Naive thymus-derived CD4-positive, alpha-beta T cell (primary cell): ENCODE results near the gene DMWD. TPM values are rescaled to one million over a fixed set of nuclear protein-coding genes. Genes with fewer than 3 reads are reported as not detected.
A peak's percentile ranks its signal among the peaks of the same experiment; 100 is the strongest.

ENCODE experiments used
- ATAC-seq: fragments of 150-1000 bp; cut with Tn5 transposase; 2 replicates; pipeline ENCODE4 v1.10.0; 2021; ENCODE audit warnings: mild to moderate bottlenecking, moderate library complexity
- CTCF ChIA-PET: fragments of 350-600 bp; sonication (Branson Sonifier 250); formaldehyde crosslinking; loops from one replicate; lab custom pipeline; 2021; ENCODE audit warnings: antibody characterized with exemption; lab: Charles Lee
- POLR2A ChIA-PET: fragments of 350-600 bp; sonication (Branson Sonifier 250); formaldehyde crosslinking; loops from one replicate; lab custom pipeline; 2021; ENCODE audit warnings: antibody characterized with exemption, inconsistent platforms; lab: Charles Lee
- DNase-seq, 9 donors: peaks; one replicate each; pipeline versions ENCODE4 v3.0.0 to v3.0.0-alpha.2; 2020 to 2022; ENCODE audit warnings: mixed read lengths in 1 of 9
- H3K27ac ChIP-seq: one replicate; pipeline ENCODE4 v1.7.0; 2013; ENCODE audit warnings: mild to moderate bottlenecking, low read depth, low read length, moderate library complexity
- H3K27me3 ChIP-seq, 2 donors: one replicate each; pipeline ENCODE4 v1.7.0; 2013; ENCODE audit warnings: low read length in 2 of 2, mild to moderate bottlenecking in 2 of 2, moderate library complexity in 2 of 2; ENCODE audit not compliant: control insufficient read depth in 2 of 2, insufficient read depth in 2 of 2
- H3K36me3 ChIP-seq, 3 experiments: 1 replicate in 2 of 3; 2 replicates in 1 of 3; pipeline ENCODE4 v1.7.0; 2013; ENCODE audit warnings: low read length in 3 of 3, mild to moderate bottlenecking in 3 of 3, moderate library complexity in 1 of 3; ENCODE audit not compliant: insufficient read depth in 3 of 3, control insufficient read depth in 2 of 3
- H3K4me1 ChIP-seq, 2 donors: one replicate each; pipeline ENCODE4 v1.7.0; 2013; ENCODE audit warnings: low read length in 2 of 2, mild to moderate bottlenecking in 2 of 2, moderate library complexity in 1 of 2; ENCODE audit not compliant: control insufficient read depth in 2 of 2, insufficient read depth in 2 of 2
- H3K4me3 ChIP-seq: 2 replicates; pipeline ENCODE4 v1.7.0; 2013; ENCODE audit warnings: mild to moderate bottlenecking, low read length
- H3K9me3 ChIP-seq, 3 experiments: 1 replicate in 2 of 3; 2 replicates in 1 of 3; pipeline ENCODE4 v1.7.0; 2013; ENCODE audit warnings: low read length in 3 of 3; ENCODE audit not compliant: control insufficient read depth in 2 of 3
- H3K27ac Mint-ChIP-seq, 9 donors: one replicate each; pipeline ENCODE4 v1.8.0; 2020 to 2022; ENCODE audit warnings: mixed read lengths in 9 of 9, mild to moderate bottlenecking in 8 of 9, moderate library complexity in 5 of 9, inconsistent platforms in 2 of 9
- H3K27me3 Mint-ChIP-seq, 5 donors: one replicate each; pipeline ENCODE4 v1.8.0; 2021 to 2022; ENCODE audit warnings: mixed read lengths in 5 of 5, mild to moderate bottlenecking in 1 of 5
- H3K36me3 Mint-ChIP-seq, 5 donors: one replicate each; pipeline ENCODE4 v1.8.0; 2020 to 2022; ENCODE audit warnings: mixed read lengths in 5 of 5, mild to moderate bottlenecking in 3 of 5, inconsistent platforms in 1 of 5
- H3K4me1 Mint-ChIP-seq, 7 donors: one replicate each; pipeline ENCODE4 v1.8.0; 2020 to 2022; ENCODE audit warnings: mixed read lengths in 7 of 7, mild to moderate bottlenecking in 3 of 7, inconsistent platforms in 1 of 7
- H3K4me3 Mint-ChIP-seq, 10 donors: one replicate each; pipeline ENCODE4 v1.8.0; 2020 to 2022; ENCODE audit warnings: mild to moderate bottlenecking in 10 of 10, mixed read lengths in 10 of 10, moderate library complexity in 6 of 10, inconsistent platforms in 2 of 10
- H3K9me3 Mint-ChIP-seq, 11 donors: one replicate each; pipeline ENCODE4 v1.8.0; 2020 to 2022; ENCODE audit warnings: mixed read lengths in 11 of 11, mild to moderate bottlenecking in 4 of 11, inconsistent platforms in 1 of 11, moderate library complexity in 1 of 11
- intact Hi-C, 2 donors: fragments of 100-400 bp; cut with micrococcal nuclease; formaldehyde crosslinking; loops; one replicate each; pipeline ENCODE4 v1.15.1; 2023
- polyA plus RNA-seq, 2 donors: library from polyadenylated mRNA; unstranded; fragments of 300-500 nt; fragmentation: Illumina TruSeq; gene quantifications; one replicate each; pipeline ENCODE4 v1.2.3, GENCODE V29; 2021
- total RNA-seq, 6 experiments: library from RNA in 5 of 6; stranded (reverse) in 5 of 6; gene quantifications; 1 replicate in 5 of 6; 2 replicates in 1 of 6; pipeline ENCODE4 v1.2.3 and lab custom pipeline; 2021 to 2026

The DMWD gene
- total and polyA plus RNA-seq, 7 experiments from 2014 or later = 3.7 to 43.2 (median 22.9) TPM

DNA sequence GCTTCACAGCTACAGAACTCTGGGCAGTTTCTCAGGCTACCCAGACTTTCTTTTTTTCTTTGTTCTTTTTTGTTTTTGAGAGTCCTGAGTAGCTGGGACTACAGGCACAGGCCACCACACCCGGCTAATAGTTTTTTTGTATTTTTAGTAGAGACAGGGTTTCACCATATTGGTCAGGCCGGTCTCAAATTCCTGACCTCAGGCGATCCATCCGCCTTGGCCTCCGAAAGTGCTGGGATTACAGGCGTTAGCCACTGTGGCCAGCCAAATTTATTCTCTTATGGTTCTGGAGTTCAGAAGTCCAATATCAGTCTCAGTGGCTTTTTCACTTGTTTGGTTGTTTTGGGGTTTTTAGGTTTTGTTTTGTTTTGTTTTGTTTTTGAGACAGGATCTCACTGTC lies 47.0 kb downstream of the DMWD start:
- Mint-ChIP-seq H3K4me3 (no peak overlapping the region), H3K27ac (no peak overlapping the region), H3K4me1 (no peaks in the 10 kb centered on the region), H3K27me3 (peaks cover 5 to 22% (median 11%) of the 10 kb centered on the region in 5 donors), H3K36me3 (no peaks in the 10 kb centered on the region), H3K9me3 (no peaks in the 10 kb centered on the region)
- intact Hi-C loops = no loop called here
- Histone ChIP-seq H3K9me3 (no peaks in the 10 kb centered on the region), H3K4me1 (no peaks in the 10 kb centered on the region), H3K27me3 (no peaks in the 10 kb centered on the region), H3K36me3 (no peaks in the 10 kb centered on the region), H3K27ac (no peak overlapping the region), H3K4me3 (no peak overlapping the region)
- ATAC-seq = no peak
- ChIA-PET CTCF (interaction anchor here (0.6 kb wide), 1 partner anchor 137 kb away, joined by 3 read pairs; no protein-coding TSS in a partner anchor), POLR2A (no interaction called here)
- no peak for DNase-seq

GRCh38 chr19:45742969-45743368 lies 49.7 kb downstream of the DMWD start:
- no peaks in the 10 kb centered on the region for H3K4me1 Mint-ChIP-seq
- ATAC-seq = no peak

GRCh38 chr19:45739498-45740439 lies 52.9 kb downstream of the DMWD start:
- Histone ChIP-seq H3K27me3 (no peaks in the 10 kb centered on the region), H3K27ac (no peak overlapping the region), H3K9me3 (no peaks in the 10 kb centered on the region), H3K4me3 (no peak overlapping the region), H3K4me1 (no peaks in the 10 kb centered on the region), H3K36me3 (no peaks in the 10 kb centered on the region)
- DNase-seq = no peak
- Mint-ChIP-seq H3K9me3 (no peaks in the 10 kb centered on the region), H3K4me3 (no peak overlapping the region), H3K36me3 (no peaks in the 10 kb centered on the region), H3K27me3 (peaks cover 0 to 22% (median 3%) of the 10 kb centered on the region in 5 donors), H3K27ac (no peak overlapping the region), H3K4me1 (no peaks in the 10 kb centered on the region)
- intact Hi-C loops = no loop called here
- ChIA-PET CTCF (interaction anchor here (1.2 kb wide), 1 partner anchor 47 kb away, joined by 3 read pairs; the partner anchor contains the start of gene QPCTL), POLR2A (interaction anchor here (0.6 to 1.0 kb wide), 2 partner anchors 9 to 160 kb away, joined by 3 to 5 read pairs; partner anchors contain the start of gene FBXO46)
- peak; percentile 49 for ATAC-seq

More at GRCh38 chr19:45742969-45743368, 49.7 kb downstream of the DMWD start:
- intact Hi-C loops = no loop called here
- no peak overlapping the region for H3K4me3 Mint-ChIP-seq
- no peaks in the 10 kb centered on the region for H3K36me3 ChIP-seq
- no peak overlapping the region for H3K27ac Mint-ChIP-seq
- H3K27ac ChIP-seq = no peak overlapping the region
- H3K27me3 Mint-ChIP-seq = peaks cover 5 to 28% (median 11%) of the 10 kb centered on the region in 5 donors
- POLR2A ChIA-PET = interaction anchor here (0.5 kb wide), 1 partner anchor 29 kb away, joined by 4 read pairs; no protein-coding TSS in a partner anchor
- no peak for DNase-seq
- no peaks in the 10 kb centered on the region for H3K4me1 ChIP-seq
- no peaks in the 10 kb centered on the region for H3K9me3 Mint-ChIP-seq
- no peaks in the 10 kb centered on the region for H3K27me3 ChIP-seq
- no peaks in the 10 kb centered on the region for H3K36me3 Mint-ChIP-seq
- H3K4me3 ChIP-seq = no peak overlapping the region
- CTCF ChIA-PET = no interaction called here
- no peaks in the 10 kb centered on the region for H3K9me3 ChIP-seq

- Mint-ChIP-seq H3K36me3 (peaks cover 0 to 5% (median 0%) of the 10 kb centered on the region in 5 donors), H3K27ac (no peak within 1 kb of the TSS), H3K27me3 (peaks cover 0 to 10% (median 0%) of the 10 kb centered on the region in 5 donors), H3K4me1 (peaks cover 14 to 25% (median 20%) of the 10 kb centered on the region in 7 donors), H3K4me3 (peak within 1 kb of the TSS in 3 of 10 donors; percentile 20 to 51 (median 32)), H3K9me3 (no peaks in the 10 kb centered on the region)
- ATAC-seq (no peak), DNase-seq (no peak)
- H3K4me3 ChIP-seq = no peak within 1 kb of the TSS
- CTCF ChIA-PET = no interaction called here
- H3K9me3 ChIP-seq = no peaks in the 10 kb centered on the region
- no peaks in the 10 kb centered on the region for H3K27me3 ChIP-seq
- peaks cover 0 to 5% (median 0%) of the 10 kb centered on the region in 3 experiments for H3K36me3 ChIP-seq
- H3K27ac ChIP-seq = no peak within 1 kb of the TSS
- intact Hi-C loops = loop anchor here in 1 of 2 donors (5.0 kb wide), 1 partner anchor 326 kb away; the partner anchor contains the start of genes POLR1G and PPP1R13L
- POLR2A ChIA-PET = interaction anchor here (1.6 kb wide), 1 partner anchor 17 kb away, joined by 4 read pairs; no protein-coding TSS in a partner anchor
- peaks cover 6 to 12% of the 10 kb centered on the region in 2 donors for H3K4me1 ChIP-seq
Measured at GRCh38 chr19:45733160-45733810, 59.4 kb downstream of the DMWD start, which contains the start of gene MEIOSIN. Gene MEIOSIN (plus strand): TSS chr19:45733439. CDS start chr19:45735377, 1,938 bp downstream.

Other genes starting within 250 kb of the DMWD start
- 10 to 100 TPM in 1 of 5 experiments, 1 to 10 TPM in 4; 7.8 to 14.3 (median 9.0) TPM for gene OPA3, start 208.0 kb downstream of the DMWD start, total RNA-seq
- gene OPA3, start 208.0 kb downstream of the DMWD start, polyA plus RNA-seq = 10 to 100 TPM in 1 of 2 donors, 1 to 10 TPM in 1; 9.2 to 26.1 TPM
- not detected for gene GPR4, start 190.6 kb downstream of the DMWD start, total RNA-seq
- gene GPR4, start 190.6 kb downstream of the DMWD start, polyA plus RNA-seq = not detected
- 100 to 1,000 TPM in 1 of 5 experiments, 10 to 100 TPM in 4; 57.4 to 128 (median 58.6) TPM for gene EML2, start 153.4 kb downstream of the DMWD start, total RNA-seq
- gene EML2, start 153.4 kb downstream of the DMWD start, polyA plus RNA-seq = 10 to 100 TPM; 11.3 to 17.5 TPM
- 1 to 10 TPM; 4.6 to 7.4 (median 6.0) TPM for gene GIPR, start 124.6 kb downstream of the DMWD start, total RNA-seq
- under 1 TPM in 1 of 2 donors, not detected in 1; 0.15 TPM for gene GIPR, start 124.6 kb downstream of the DMWD start, polyA plus RNA-seq
- 100 to 1,000 TPM; 301 to 537 (median 405) TPM for gene SNRPD2, start 100.9 kb downstream of the DMWD start, total RNA-seq
- gene SNRPD2, start 100.9 kb downstream of the DMWD start, polyA plus RNA-seq = 1,000 to 10,000 TPM; 1,209 to 1,262 TPM
- 1 to 10 TPM; 6.1 to 8.9 (median 7.9) TPM for gene QPCTL, start 100.2 kb downstream of the DMWD start, total RNA-seq
- 1 to 10 TPM; 1.2 to 1.9 TPM for gene QPCTL, start 100.2 kb downstream of the DMWD start, polyA plus RNA-seq
- 10 to 100 TPM; 21.2 to 52.9 (median 36.6) TPM for gene FBXO46, start 61.9 kb downstream of the DMWD start, total RNA-seq
- gene FBXO46, start 61.9 kb downstream of the DMWD start, polyA plus RNA-seq = 10 to 100 TPM; 11.1 to 17.5 TPM
- gene MEIOSIN, start 59.4 kb downstream of the DMWD start, total RNA-seq = not detected
- not detected for gene MEIOSIN, start 59.4 kb downstream of the DMWD start, polyA plus RNA-seq
- 1 to 10 TPM in 4 of 5 experiments, under 1 TPM in 1; 0.92 to 2.3 (median 1.1) TPM for gene SIX5, start 23.6 kb downstream of the DMWD start, total RNA-seq
- under 1 TPM; 0.15 to 0.17 TPM for gene SIX5, start 23.6 kb downstream of the DMWD start, polyA plus RNA-seq
- 10 to 100 TPM; 15.0 to 33.9 (median 25.2) TPM for gene DMPK, start 10.4 kb downstream of the DMWD start, total RNA-seq
- 1 to 10 TPM in 1 of 2 donors, under 1 TPM in 1; 0.20 to 1.8 TPM for gene DMPK, start 10.4 kb downstream of the DMWD start, polyA plus RNA-seq
- under 1 TPM; 0.20 to 0.78 (median 0.56) TPM for gene RSPH6A, start 22.5 kb upstream of the DMWD start, total RNA-seq
- gene RSPH6A, start 22.5 kb upstream of the DMWD start, polyA plus RNA-seq = not detected
- gene SYMPK, start 70.3 kb upstream of the DMWD start, total RNA-seq = 100 to 1,000 TPM in 1 of 5 experiments, 10 to 100 TPM in 4; 81.3 to 110 (median 96.4) TPM
- 10 to 100 TPM in 1 of 2 donors, 1 to 10 TPM in 1; 9.9 to 22.7 TPM for gene SYMPK, start 70.3 kb upstream of the DMWD start, polyA plus RNA-seq
- gene FOXA3, start 71.5 kb upstream of the DMWD start, total RNA-seq = not detected
- gene FOXA3, start 71.5 kb upstream of the DMWD start, polyA plus RNA-seq = not detected
- gene IRF2BP1, start 93.3 kb upstream of the DMWD start, total RNA-seq = 10 to 100 TPM; 16.4 to 38.7 (median 26.5) TPM
- 10 to 100 TPM in 1 of 2 donors, 1 to 10 TPM in 1; 6.2 to 11.6 TPM for gene IRF2BP1, start 93.3 kb upstream of the DMWD start, polyA plus RNA-seq
- 10 to 100 TPM in 3 of 5 experiments, 1 to 10 TPM in 2; 7.0 to 14.5 (median 11.2) TPM for gene MYPOP, start 109.8 kb upstream of the DMWD start, total RNA-seq
- under 1 TPM; 0.15 to 0.40 TPM for gene MYPOP, start 109.8 kb upstream of the DMWD start, polyA plus RNA-seq
- not detected for gene NANOS2, start 121.9 kb upstream of the DMWD start, total RNA-seq
- gene NANOS2, start 121.9 kb upstream of the DMWD start, polyA plus RNA-seq = not detected
- under 1 TPM in 1 of 5 experiments, not detected in 4; 0.19 TPM for gene NOVA2, start 181.0 kb upstream of the DMWD start, total RNA-seq
- gene NOVA2, start 181.0 kb upstream of the DMWD start, polyA plus RNA-seq = not detected
- 10 to 100 TPM; 15.5 to 35.8 (median 25.3) TPM for gene CCDC61, start 202.6 kb upstream of the DMWD start, total RNA-seq
- gene CCDC61, start 202.6 kb upstream of the DMWD start, polyA plus RNA-seq = 10 to 100 TPM; 10.1 to 12.9 TPM
- gene PGLYRP1, start 230.2 kb upstream of the DMWD start, total RNA-seq = not detected
- not detected for gene PGLYRP1, start 230.2 kb upstream of the DMWD start, polyA plus RNA-seq
- not detected for gene IGFL4, start 248.2 kb upstream of the DMWD start, total RNA-seq
- gene IGFL4, start 248.2 kb upstream of the DMWD start, polyA plus RNA-seq = not detected